Measurements from ENCODE around the gene PAQR4. TPM values are rescaled to one million over a fixed set of nuclear protein-coding genes. Genes with fewer than 3 reads are reported as not detected.

Gene PAQR4
- total RNA-seq, 4 donors from 2014 or later, result 4.7 to 19.2 (median 14.1) TPM

DNA sequence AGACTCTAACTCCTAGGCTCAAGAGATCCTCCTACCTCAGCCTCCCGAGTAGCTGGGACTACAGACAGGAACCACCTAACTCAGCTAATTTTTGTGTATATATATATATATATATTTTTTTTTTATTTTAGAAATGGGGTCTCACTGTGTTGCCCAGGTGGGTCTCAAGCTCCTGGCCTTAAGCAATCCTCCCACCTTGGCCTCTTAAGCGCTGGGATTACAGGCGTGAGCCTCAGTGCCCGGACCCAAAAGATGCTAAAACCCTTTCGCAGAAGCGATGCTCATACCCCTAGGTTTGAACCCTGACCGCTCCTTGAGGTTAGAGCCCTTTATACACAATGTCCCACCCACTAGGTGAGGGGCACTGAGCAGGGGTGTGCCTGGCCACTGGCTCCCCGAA is 41.4 kb downstream of the PAQR4 start:
- WGBS, result 97% methylated on average over 6 of the region's 8 CpGs
- no peak overlapping the region for H3K4me3 ChIP-seq
- TF ChIP-seq POLR2A (IDR thresholded peaks at IDR 0.05) (no peak), EP300 (IDR thresholded peaks at IDR 0.05) (no peak), POLR2AphosphoS5 (IDR thresholded peaks at IDR 0.05) (no peak)
- TF ChIP-seq, protein P1, sequence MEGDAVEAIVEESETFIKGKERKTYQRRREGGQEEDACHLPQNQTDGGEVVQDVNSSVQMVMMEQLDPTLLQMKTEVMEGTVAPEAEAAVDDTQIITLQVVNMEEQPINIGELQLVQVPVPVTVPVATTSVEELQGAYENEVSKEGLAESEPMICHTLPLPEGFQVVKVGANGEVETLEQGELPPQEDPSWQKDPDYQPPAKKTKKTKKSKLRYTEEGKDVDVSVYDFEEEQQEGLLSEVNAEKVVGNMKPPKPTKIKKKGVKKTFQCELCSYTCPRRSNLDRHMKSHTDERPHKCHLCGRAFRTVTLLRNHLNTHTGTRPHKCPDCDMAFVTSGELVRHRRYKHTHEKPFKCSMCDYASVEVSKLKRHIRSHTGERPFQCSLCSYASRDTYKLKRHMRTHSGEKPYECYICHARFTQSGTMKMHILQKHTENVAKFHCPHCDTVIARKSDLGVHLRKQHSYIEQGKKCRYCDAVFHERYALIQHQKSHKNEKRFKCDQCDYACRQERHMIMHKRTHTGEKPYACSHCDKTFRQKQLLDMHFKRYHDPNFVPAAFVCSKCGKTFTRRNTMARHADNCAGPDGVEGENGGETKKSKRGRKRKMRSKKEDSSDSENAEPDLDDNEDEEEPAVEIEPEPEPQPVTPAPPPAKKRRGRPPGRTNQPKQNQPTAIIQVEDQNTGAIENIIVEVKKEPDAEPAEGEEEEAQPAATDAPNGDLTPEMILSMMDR (IDR thresholded peaks at IDR 0.05), result no peak
- peaks cover 87% of the 10 kb centered on the region for H3K27me3 ChIP-seq
- no peaks in the 10 kb centered on the region for H3K9me3 ChIP-seq
- H3K27ac ChIP-seq, result no peak overlapping the region
- no peak for DNase-seq (ENCODE audit: low spot score in 2 of 2)
- H3K36me3 ChIP-seq, result no peaks in the 10 kb centered on the region
- peaks cover 25% of the 10 kb centered on the region for H3K4me1 ChIP-seq

DNA sequence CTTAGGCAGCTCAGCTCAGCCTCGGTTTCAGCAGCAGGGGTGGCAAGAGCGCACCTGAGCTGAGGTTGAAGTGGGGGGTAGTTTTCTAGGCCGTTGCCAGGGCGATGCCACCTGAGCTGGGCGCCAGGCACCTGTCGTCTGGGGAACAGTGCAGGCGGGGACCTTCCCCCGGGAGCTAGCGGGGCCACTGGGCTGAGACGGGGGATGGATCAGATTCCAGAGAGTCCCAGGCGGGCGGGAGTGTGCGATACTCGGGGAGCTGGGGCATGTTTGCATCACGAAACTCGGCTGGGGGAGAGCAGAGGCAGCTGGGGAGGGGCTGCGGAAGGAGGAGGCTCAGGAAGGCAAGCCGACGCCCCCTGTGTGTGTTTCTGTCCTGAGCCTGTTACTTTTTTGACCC is 43.1 kb downstream of the PAQR4 start:
- DNase-seq (ENCODE audit: low spot score in 2 of 2), result no peak
- Histone ChIP-seq H3K27me3 (peaks cover 71% of the 10 kb centered on the region), H3K4me3 (no peak overlapping the region), H3K36me3 (no peaks in the 10 kb centered on the region), H3K9me3 (no peaks in the 10 kb centered on the region), H3K4me1 (peaks cover 21% of the 10 kb centered on the region), H3K27ac (no peak overlapping the region)
- WGBS, result 19% methylated on average over 13 of the region's 19 CpGs
- TF ChIP-seq POLR2AphosphoS5 (IDR thresholded peaks at IDR 0.05) (no peak), POLR2A (IDR thresholded peaks at IDR 0.05) (no peak), EP300 (IDR thresholded peaks at IDR 0.05) (no peak)
- TF ChIP-seq, protein P1 (IDR thresholded peaks at IDR 0.05), result no peak

DNA sequence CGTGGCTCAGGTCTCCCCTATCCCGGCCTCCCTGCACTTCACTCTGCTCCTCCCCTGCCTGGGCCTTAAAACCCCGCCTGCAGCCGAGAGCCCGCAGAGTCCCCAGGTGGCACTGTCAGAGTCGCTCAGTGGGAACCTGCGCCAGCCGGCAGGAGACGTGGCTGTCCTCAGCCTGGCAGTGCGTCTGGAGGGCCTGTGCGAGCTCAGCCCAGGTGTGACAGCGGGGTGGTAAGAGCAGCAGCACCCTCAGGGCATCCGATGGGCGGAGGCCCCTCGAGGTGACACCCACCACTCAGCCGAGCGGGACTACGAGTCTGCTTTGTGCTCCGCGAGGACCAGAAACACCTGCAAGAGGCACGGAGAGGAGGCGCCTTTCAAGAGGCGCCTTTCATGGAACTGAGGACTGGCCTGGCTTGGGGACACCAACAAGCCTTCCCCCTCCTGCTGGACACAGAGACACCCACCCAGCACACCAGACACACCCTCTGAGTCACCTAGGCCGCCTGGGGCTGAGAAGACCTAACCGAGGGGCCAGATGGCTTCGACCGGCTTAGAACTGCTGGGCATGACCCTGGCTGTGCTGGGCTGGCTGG is 43.8 kb downstream of the PAQR4 start, which contains the start of gene CLDN9:
CLDN9 (plus strand) TSS at position 96 of the 593 bp plus-strand sequence; CDS start at position 536, 440 bp downstream.
- no peaks in the 10 kb centered on the region for H3K36me3 ChIP-seq

DNA sequence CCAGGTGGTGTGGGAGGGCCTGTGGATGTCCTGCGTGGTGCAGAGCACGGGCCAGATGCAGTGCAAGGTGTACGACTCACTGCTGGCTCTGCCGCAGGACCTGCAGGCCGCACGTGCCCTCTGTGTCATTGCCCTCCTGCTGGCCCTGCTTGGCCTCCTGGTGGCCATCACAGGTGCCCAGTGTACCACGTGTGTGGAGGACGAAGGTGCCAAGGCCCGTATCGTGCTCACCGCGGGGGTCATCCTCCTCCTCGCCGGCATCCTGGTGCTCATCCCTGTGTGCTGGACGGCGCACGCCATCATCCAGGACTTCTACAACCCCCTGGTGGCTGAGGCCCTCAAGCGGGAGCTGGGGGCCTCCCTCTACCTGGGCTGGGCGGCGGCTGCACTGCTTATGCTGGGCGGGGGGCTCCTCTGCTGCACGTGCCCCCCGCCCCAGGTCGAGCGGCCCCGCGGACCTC is 44.4 kb downstream of the PAQR4 start:
- H3K4me3 ChIP-seq, result no peak overlapping the region
- peaks cover 69% of the 10 kb centered on the region for H3K27me3 ChIP-seq
- no peak for DNase-seq (ENCODE audit: low spot score in 2 of 2)
- no peaks in the 10 kb centered on the region for H3K36me3 ChIP-seq
- no peaks in the 10 kb centered on the region for H3K9me3 ChIP-seq
- H3K4me1 ChIP-seq, result peaks cover 19% of the 10 kb centered on the region
- H3K27ac ChIP-seq, result no peak overlapping the region
- 60% methylated on average over 4 of the region's 27 CpGs for WGBS
- TF ChIP-seq EP300 (IDR thresholded peaks at IDR 0.05) (no peak), POLR2AphosphoS5 (IDR thresholded peaks at IDR 0.05) (no peak), POLR2A (IDR thresholded peaks at IDR 0.05) (no peak)
- TF ChIP-seq, protein P1 (IDR thresholded peaks at IDR 0.05), result no peak

More for the DNA sequence above, 43.8 kb downstream of the PAQR4 start, which contains the start of gene CLDN9:
- H3K4me3 ChIP-seq, result no peak within 1 kb of the TSS
- DNase-seq (ENCODE audit: low spot score in 2 of 2), result no peak
- H3K9me3 ChIP-seq, result no peaks in the 10 kb centered on the region
- TF ChIP-seq, protein P1 (IDR thresholded peaks at IDR 0.05), result no peak
- TF ChIP-seq EP300 (IDR thresholded peaks at IDR 0.05) (no peak), POLR2AphosphoS5 (IDR thresholded peaks at IDR 0.05) (no peak), POLR2A (IDR thresholded peaks at IDR 0.05) (no peak)
- peaks cover 69% of the 10 kb centered on the region for H3K27me3 ChIP-seq
- H3K4me1 ChIP-seq, result peaks cover 20% of the 10 kb centered on the region
- no peak within 1 kb of the TSS for H3K27ac ChIP-seq
- 40% methylated on average over 5 of the region's 27 CpGs for WGBS

DNA sequence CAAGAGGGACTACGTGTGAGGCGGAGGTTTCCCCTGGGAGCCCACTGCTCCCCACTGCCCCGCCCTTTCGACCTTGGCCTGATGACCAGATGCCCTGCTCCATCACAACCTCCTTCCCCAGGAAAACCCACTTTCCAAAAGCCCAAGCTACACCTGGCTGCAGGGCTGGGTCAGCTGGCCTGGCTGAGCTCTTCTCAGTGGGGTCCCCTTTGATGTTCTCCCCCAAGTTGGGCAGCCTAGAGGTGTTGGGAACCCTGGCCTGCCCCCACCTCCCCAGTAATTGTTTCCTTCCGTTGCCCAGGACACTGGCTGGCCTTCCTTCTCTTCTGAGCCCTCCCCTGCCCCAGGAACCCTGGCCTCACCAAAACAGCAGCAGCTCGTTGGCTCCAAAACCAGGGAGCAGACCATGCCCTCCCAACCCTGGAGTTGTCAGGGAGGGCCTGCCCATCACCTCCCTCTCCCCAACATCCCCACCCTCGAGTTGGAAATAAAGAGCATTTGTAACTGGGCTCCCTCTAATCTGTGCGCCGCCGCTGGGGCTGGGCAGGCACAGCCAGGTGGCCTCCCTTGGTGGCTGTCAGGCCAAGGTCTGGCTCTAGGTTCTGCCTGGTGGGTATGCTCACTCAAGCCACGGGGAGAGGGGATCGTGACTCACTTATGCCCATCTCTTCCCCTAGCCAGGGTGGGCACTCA is 45.0 kb downstream of the PAQR4 start:
- peaks cover 70% of the 10 kb centered on the region for H3K27me3 ChIP-seq
- no peaks in the 10 kb centered on the region for H3K36me3 ChIP-seq
- 64% methylated on average over 10 of the region's 12 CpGs for WGBS
- no peak overlapping the region for H3K27ac ChIP-seq
- no peak for DNase-seq (ENCODE audit: low spot score in 2 of 2)
- no peak for TF ChIP-seq POLR2A (IDR thresholded peaks at IDR 0.05)
- TF ChIP-seq, protein P1 (IDR thresholded peaks at IDR 0.05), result no peak
- TF ChIP-seq POLR2AphosphoS5 (IDR thresholded peaks at IDR 0.05), result no peak
- TF ChIP-seq EP300 (IDR thresholded peaks at IDR 0.05), result no peak
- peaks cover 17% of the 10 kb centered on the region for H3K4me1 ChIP-seq
- no peaks in the 10 kb centered on the region for H3K9me3 ChIP-seq
- no peak overlapping the region for H3K4me3 ChIP-seq
